K562 (cell line): ENCODE measurements around the gene ABCC10. TPM values are rescaled to one million over a fixed set of nuclear protein-coding genes. Genes with fewer than 3 reads are reported as not detected.

Source experiments
- FOXM1 ChIP-seq, 2 experiments: fragments of 450-650 bp in 1 of 2; sonication (generic) in 1 of 2; formaldehyde crosslinking in 1 of 2; IDR thresholded peaks; 2 replicates each; pipeline versions ENCODE4 v1.6.1 to v1.9.0; 2017 to 2022; ENCODE audit warnings: low read depth in 2 of 2, mild to moderate bottlenecking in 2 of 2, missing genetic modification reagents in 1 of 2, moderate library complexity in 1 of 2
- GABPA ChIP-seq: fragments of 200-800 bp; sonication (Bioruptor generic); conservative IDR thresholded peaks from 2 replicates; pipeline ENCODE4 v1.6.1; 2016; ENCODE audit warnings: low read depth, missing genetic modification characterization, missing compliant biosample characterization
- GTF2B ChIP-seq: IDR thresholded peaks from 2 replicates; pipeline ENCODE4 v1.6.1; 2011; ENCODE audit not compliant: insufficient read length; ENCODE audit errors: extremely low read depth
- HNRNPUL1 ChIP-seq: fragments of 200-400 bp; formaldehyde crosslinking; IDR thresholded peaks from 2 replicates; pipeline ENCODE4 v1.6.1; 2017; ENCODE audit warnings: low read length
- KLF16 ChIP-seq: IDR thresholded peaks from 2 replicates; pipeline ENCODE4 v1.6.1; 2016; ENCODE audit warnings: antibody characterized with exemption
- MAX ChIP-seq: sonication (generic); formaldehyde crosslinking; IDR thresholded peaks from 2 replicates; pipeline ENCODE4 v1.9.0; 2022; ENCODE audit warnings: mild to moderate bottlenecking, missing genetic modification reagents
- MAZ ChIP-seq, 2 experiments: fragments of 450-650 bp in 1 of 2; sonication (generic) in 1 of 2; formaldehyde crosslinking; IDR thresholded peaks in 1 of 2; conservative IDR thresholded peaks in 1 of 2; 2 replicates each; pipeline versions ENCODE4 v1.4.0 to v1.5.0; 2020; ENCODE audit warnings: mild to moderate bottlenecking in 1 of 2, missing genetic modification reagents in 1 of 2
- MED1 ChIP-seq: sonication (generic); formaldehyde crosslinking; IDR thresholded peaks from 2 replicates; pipeline ENCODE4 v1.8.1; 2023; ENCODE audit warnings: missing genetic modification reagents, borderline replicate concordance
- RNF2 ChIP-seq: sonication (generic); IDR thresholded peaks from 2 replicates; pipeline ENCODE4 v1.6.1; 2016
- TAF7 ChIP-seq: fragments of 450-650 bp; IDR thresholded peaks from 2 replicates; pipeline ENCODE4 v1.6.1; 2016; ENCODE audit warnings: missing genetic modification characterization, missing compliant biosample characterization
- TOE1 ChIP-seq, 2 experiments: fragments of 450-650 bp in 1 of 2; sonication (generic) in 1 of 2; formaldehyde crosslinking in 1 of 2; IDR thresholded peaks; 2 replicates each; pipeline versions ENCODE4 v1.7.1 to v1.8.0; 2016 to 2022; ENCODE audit warnings: borderline replicate concordance in 2 of 2, mild to moderate bottlenecking in 2 of 2, antibody characterized with exemption in 1 of 2, inconsistent platforms in 1 of 2, low read depth in 1 of 2, missing genetic modification reagents in 1 of 2, moderate library complexity in 1 of 2
- ZBTB8A ChIP-seq: fragments of 450-650 bp; IDR thresholded peaks from 2 replicates; pipeline ENCODE4 v1.6.1; 2018; ENCODE audit warnings: mild to moderate bottlenecking, moderate library complexity; ENCODE audit not compliant: partially characterized antibody
- ZNF3 ChIP-seq: fragments of 250-450 bp; sonication (Bioruptor Pico); IDR thresholded peaks from 2 replicates; pipeline ENCODE4 v1.5.0; 2021; ENCODE audit warnings: mild to moderate bottlenecking, moderate library complexity
- polyA plus RNA-seq, 8 experiments: library from polyadenylated mRNA; depleted of rRNA in 4 of 8; stranded (reverse) in 5 of 8; unstranded in 3 of 8; fragments of >200 nt; fragmentation: Nextera tagmentation in 2 of 8; fragmentation: Illumina TruSeq in 1 of 8; extraction: Ambion mirVana in 2 of 8; extraction: Trizol in 1 of 8; gene quantifications; 2 replicates each; pipeline versions ENCODE4 v1.2.1 to v1.2.3, GENCODE V29; 2011 to 2014; ENCODE audit warnings: inconsistent platforms in 1 of 8, missing spikeins in 1 of 8
- total RNA-seq, 7 experiments: library from RNA; depleted of rRNA in 6 of 7; stranded (reverse); fragments of >200 nt in 6 of 7; fragmentation: Illumina TruSeq in 2 of 7; extraction: Trizol in 2 of 7; gene quantifications; 2 replicates each; pipeline versions ENCODE4 v1.2.1 to v1.2.3, GENCODE V29; 2011 to 2021; ENCODE audit warnings: low replicate concordance in 1 of 7
- TF ChIP-seq, protein P1 (sequence below), 2 experiments: fragments of 200-800 bp in 1 of 2; sonication (Bioruptor generic) in 1 of 2; sonication (generic) in 1 of 2; formaldehyde crosslinking in 1 of 2; IDR thresholded peaks in 1 of 2; conservative IDR thresholded peaks in 1 of 2; 2 replicates each; pipeline versions ENCODE4 v1.5.0 to v1.6.1; 2016 to 2020; ENCODE audit warnings: missing compliant biosample characterization in 1 of 2, missing genetic modification characterization in 1 of 2, missing genetic modification reagents in 1 of 2
- TF ChIP-seq, protein P2 (sequence below): fragments of 450-650 bp; IDR thresholded peaks from 2 replicates; pipeline ENCODE4 v1.6.1; 2016; ENCODE audit warnings: low read depth

The ABCC10 gene
- total and polyA plus RNA-seq, 9 of the 15 experiments (the other 6 are each of a cell fraction or from before 2014, with no cell fraction given) = 2.4 to 29.1 (median 13.7) TPM

GRCh38 chr6:43427406-43428111, at the start of gene ABCC10 (continued):
- TF ChIP-seq HNRNPUL1 (no peak), GABPA (peak; percentile 79), GTF2B (no peak), FOXM1 (IDR thresholded peaks at IDR 0.05; ENCODE audit: low read depth) (no peak), FOXM1 (CRISPR knock-in tag; IDR thresholded peaks at IDR 0.05; ENCODE audit: low read depth) (peak; percentile 87; the same call in 1 of the 2 replicates), MAX (CRISPR knock-in tag) (peak; percentile 81), TOE1 (IDR thresholded peaks at IDR 0.05; ENCODE audit: borderline replicate concordance) (0 out of 2 replicates have a peak, but pooled peaks have one; percentile 25), TOE1 (CRISPR knock-in tag; IDR thresholded peaks at IDR 0.05; ENCODE audit: borderline replicate concordance, low read depth) (no peak), ZBTB8A (no peak), MED1 (CRISPR knock-in tag) (no peak), TAF7 (tag) (peak; percentile 58; the same call in 1 of the 2 replicates), MAZ (CRISPR knock-in tag; conservative IDR thresholded peaks at IDR 0.05 in 1 of 2, IDR thresholded peaks at IDR 0.05 in 1 of 2) (peak; percentile 78 to 83), RNF2 (no peak), KLF16 (0 out of 2 replicates have a peak, but pooled peaks have one; percentile 32), ZNF3 (no peak)
- TF ChIP-seq, protein P1, sequence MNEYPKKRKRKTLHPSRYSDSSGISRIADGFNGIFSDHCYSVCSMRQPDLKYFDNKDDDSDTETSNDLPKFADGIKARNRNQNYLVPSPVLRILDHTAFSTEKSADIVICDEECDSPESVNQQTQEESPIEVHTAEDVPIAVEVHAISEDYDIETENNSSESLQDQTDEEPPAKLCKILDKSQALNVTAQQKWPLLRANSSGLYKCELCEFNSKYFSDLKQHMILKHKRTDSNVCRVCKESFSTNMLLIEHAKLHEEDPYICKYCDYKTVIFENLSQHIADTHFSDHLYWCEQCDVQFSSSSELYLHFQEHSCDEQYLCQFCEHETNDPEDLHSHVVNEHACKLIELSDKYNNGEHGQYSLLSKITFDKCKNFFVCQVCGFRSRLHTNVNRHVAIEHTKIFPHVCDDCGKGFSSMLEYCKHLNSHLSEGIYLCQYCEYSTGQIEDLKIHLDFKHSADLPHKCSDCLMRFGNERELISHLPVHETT (CRISPR knock-in tag; conservative IDR thresholded peaks at IDR 0.05 in 1 of 2, IDR thresholded peaks at IDR 0.05 in 1 of 2) = peak in 1 of 2 experiments; percentile 78; a peak in 2 of 4 replicates
- TF ChIP-seq, protein P2, sequence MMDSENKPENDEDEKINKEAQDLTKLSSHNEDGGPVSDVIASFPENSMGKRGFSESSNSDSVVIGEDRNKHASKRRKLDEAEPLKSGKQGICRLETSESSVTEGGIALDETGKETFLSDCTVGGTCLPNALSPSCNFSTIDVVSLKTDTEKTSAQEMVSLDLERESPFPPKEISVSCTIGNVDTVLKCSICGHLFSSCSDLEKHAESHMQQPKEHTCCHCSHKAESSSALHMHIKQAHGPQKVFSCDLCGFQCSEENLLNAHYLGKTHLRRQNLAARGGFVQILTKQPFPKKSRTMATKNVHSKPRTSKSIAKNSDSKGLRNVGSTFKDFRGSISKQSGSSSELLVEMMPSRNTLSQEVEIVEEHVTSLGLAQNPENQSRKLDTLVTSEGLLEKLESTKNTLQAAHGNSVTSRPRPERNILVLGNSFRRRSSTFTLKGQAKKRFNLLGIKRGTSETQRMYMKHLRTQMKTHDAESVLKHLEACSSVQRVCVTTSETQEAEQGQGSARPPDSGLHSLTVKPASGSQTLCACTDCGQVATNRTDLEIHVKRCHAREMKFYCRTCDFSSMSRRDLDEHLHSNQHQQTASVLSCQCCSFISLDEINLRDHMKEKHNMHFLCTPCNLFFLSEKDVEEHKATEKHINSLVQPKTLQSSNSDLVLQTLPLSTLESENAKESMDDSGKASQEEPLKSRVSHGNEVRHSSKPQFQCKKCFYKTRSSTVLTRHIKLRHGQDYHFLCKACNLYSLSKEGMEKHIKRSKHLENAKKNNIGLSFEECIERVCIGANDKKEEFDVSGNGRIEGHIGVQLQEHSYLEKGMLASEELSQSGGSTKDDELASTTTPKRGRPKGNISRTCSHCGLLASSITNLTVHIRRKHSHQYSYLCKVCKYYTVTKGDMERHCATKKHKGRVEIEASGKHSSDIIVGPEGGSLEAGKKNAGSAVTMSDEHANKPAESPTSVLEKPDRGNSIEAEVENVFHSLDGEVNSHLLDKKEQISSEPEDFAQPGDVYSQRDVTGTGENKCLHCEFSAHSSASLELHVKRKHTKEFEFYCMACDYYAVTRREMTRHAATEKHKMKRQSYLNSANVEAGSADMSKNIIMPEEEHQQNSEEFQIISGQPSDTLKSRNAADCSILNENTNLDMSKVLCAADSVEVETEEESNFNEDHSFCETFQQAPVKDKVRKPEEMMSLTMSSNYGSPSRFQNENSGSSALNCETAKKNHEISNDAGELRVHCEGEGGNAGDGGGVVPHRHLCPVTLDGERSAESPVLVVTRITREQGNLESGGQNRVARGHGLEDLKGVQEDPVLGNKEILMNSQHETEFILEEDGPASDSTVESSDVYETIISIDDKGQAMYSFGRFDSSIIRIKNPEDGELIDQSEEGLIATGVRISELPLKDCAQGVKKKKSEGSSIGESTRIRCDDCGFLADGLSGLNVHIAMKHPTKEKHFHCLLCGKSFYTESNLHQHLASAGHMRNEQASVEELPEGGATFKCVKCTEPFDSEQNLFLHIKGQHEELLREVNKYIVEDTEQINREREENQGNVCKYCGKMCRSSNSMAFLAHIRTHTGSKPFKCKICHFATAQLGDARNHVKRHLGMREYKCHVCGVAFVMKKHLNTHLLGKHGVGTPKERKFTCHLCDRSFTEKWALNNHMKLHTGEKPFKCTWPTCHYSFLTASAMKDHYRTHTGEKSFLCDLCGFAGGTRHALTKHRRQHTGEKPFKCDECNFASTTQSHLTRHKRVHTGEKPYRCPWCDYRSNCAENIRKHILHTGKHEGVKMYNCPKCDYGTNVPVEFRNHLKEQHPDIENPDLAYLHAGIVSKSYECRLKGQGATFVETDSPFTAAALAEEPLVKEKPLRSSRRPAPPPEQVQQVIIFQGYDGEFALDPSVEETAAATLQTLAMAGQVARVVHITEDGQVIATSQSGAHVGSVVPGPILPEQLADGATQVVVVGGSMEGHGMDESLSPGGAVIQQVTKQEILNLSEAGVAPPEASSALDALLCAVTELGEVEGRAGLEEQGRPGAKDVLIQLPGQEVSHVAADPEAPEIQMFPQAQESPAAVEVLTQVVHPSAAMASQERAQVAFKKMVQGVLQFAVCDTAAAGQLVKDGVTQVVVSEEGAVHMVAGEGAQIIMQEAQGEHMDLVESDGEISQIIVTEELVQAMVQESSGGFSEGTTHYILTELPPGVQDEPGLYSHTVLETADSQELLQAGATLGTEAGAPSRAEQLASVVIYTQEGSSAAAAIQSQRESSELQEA = no peak
